Astrocyte of the cerebellum (primary cell): ENCODE measurements around the gene TMEM121B.
A peak's percentile ranks its signal among the peaks of the same experiment; 100 is the strongest.

ENCODE experiments used
- DNase-seq: peaks from one replicate; pipeline ENCODE4 v3.0.0-alpha.2; 2011; ENCODE audit warnings: low read depth
- H3K4me3 ChIP-seq: 2 replicates; pipeline ENCODE4 v1.5.1; 2011; ENCODE audit warnings: mild to moderate bottlenecking, low read depth, low read length, moderate library complexity
- in situ Hi-C: cut with HindIII; loops from 2 replicates; pipeline ENCODE4 v1.10.0; 2017; ENCODE audit warnings: low sequenced_read_pairs
- TF ChIP-seq, protein P1 (sequence below): IDR thresholded peaks from 2 replicates; pipeline ENCODE4 v1.5.1; 2012; ENCODE audit warnings: low read length, low read depth, moderate library complexity, mild to moderate bottlenecking; ENCODE audit errors: missing control alignments

The TMEM121B gene

DNA sequence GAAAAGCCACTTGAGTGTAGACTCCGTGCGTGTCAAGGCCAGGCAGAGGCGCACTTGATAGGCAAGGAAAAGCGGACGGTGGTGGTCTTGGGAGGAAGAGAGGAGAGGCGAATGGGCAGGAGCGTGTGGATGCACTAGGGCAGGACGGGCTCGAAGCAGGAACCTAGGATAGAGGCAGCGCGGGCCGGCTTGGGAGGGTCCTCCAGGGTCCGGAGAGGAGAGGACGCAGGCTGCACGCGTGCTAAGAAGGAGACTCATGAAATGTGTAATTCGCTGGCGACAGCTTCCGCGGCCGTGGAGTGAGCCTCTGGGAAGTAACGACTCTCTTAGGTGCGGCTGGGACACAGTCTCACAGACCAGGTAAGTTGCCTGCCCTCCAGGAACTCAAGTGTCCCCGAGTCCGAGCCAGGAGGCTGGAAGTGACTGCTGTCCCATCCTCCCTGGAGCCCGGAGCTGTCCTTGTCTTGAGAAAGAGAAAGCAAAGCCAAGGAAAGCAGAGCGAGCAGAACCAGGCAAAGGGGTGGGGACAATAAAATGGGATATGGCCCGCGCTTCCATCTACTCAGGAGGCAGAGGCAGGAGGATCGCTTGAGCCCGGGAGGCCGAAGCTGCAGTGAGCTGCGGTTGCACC is 37.2 kb downstream of the TMEM121B start:
- DNase-seq = no peak
- in situ Hi-C loops = no loop called here
- peak overlapping the region; percentile 86 for H3K4me3 ChIP-seq
- TF ChIP-seq, protein P1, sequence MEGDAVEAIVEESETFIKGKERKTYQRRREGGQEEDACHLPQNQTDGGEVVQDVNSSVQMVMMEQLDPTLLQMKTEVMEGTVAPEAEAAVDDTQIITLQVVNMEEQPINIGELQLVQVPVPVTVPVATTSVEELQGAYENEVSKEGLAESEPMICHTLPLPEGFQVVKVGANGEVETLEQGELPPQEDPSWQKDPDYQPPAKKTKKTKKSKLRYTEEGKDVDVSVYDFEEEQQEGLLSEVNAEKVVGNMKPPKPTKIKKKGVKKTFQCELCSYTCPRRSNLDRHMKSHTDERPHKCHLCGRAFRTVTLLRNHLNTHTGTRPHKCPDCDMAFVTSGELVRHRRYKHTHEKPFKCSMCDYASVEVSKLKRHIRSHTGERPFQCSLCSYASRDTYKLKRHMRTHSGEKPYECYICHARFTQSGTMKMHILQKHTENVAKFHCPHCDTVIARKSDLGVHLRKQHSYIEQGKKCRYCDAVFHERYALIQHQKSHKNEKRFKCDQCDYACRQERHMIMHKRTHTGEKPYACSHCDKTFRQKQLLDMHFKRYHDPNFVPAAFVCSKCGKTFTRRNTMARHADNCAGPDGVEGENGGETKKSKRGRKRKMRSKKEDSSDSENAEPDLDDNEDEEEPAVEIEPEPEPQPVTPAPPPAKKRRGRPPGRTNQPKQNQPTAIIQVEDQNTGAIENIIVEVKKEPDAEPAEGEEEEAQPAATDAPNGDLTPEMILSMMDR = no peak

DNA sequence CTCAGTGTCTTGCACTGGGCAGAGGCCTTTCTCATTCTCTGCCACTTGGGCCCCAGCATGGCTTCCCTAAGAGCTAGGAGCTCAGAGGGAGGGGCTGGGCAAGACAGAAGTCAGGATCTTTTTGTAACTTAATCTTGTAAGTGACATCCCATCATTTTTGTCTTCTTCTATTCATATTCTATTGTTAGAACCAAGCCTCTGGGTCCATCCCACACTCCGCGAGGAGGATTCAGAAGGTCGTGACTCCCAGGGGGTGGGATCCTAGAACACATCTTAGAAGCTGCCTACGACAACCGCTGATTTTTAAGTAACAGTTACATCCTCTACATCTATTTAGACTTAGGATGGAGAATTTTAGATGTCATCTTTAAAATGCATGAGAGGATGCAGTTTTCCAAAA is 37.9 kb downstream of the TMEM121B start:
- no peak overlapping the region for H3K4me3 ChIP-seq
- TF ChIP-seq, protein P1 = no peak
- DNase-seq = no peak
- in situ Hi-C loops = no loop called here

DNA sequence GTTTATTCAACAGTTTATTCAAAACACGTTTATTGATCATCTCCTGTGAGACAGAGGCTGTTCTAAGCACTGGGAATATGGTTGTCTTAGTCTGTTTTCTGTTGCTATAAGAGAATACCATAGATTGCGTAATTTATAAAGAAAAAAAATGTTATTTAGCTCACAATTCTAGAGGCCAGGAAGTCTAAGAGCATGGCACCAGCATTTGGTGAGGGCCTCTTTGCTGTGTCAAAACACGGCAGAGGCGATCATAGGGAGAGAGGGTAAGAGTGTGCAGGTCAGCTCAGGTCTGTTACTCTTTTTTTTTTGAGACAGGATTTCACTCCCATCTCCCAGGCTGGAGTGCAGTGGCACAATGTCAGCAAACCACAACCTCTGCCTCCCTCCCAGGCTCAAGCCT is 41.6 kb downstream of the TMEM121B start:
- no peak overlapping the region for H3K4me3 ChIP-seq
- in situ Hi-C loops = loop anchor here (10.0 kb wide), 1 partner anchor 415 kb away; no protein-coding TSS in a partner anchor
- no peak for DNase-seq
- TF ChIP-seq, protein P1 = no peak

DNA sequence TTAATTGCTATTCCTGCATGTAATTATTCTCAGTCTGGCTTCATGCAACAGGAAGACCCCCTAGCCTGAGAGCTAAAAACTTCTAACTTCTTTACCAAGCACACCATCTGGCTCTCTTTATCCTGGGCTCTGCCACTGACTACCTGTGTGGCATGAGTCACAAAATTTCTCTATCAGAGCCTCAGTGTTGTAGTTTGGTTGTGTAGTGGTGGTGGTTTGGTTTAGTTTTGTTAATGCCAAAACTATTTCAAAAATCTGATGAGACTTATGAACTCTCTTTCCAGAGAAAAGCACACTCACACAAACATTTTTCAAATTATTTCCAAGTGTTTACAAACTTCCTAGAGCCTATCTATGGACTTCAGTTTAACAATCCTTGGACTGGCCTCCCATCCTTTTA is 43.9 kb downstream of the TMEM121B start:
- DNase-seq = peak; percentile 79
- H3K4me3 ChIP-seq = no peak overlapping the region
- in situ Hi-C loops = loop anchor here (10.0 kb wide), 1 partner anchor 418 kb away; no protein-coding TSS in a partner anchor
- TF ChIP-seq, protein P1 = no peak

DNA sequence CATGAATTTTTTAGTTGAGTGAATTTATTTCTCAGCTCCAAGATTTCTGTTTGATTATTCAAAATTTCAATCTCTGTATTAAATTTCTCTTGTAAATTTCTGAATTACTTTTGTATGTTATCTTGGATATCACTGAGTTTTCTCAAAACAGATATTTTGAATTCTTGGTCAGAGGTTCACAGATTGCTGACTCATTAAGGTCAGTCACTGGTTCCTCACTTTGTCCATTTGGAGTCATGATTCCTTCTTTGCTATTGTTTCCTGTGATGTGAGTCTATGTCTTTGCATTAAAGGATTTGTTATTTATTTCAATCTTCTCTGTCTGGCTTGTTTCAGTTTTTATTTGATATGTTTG is 46.5 kb downstream of the TMEM121B start:
- DNase-seq = no peak
- H3K4me3 ChIP-seq = no peak overlapping the region
- in situ Hi-C loops = loop anchor here (10.0 kb wide), 1 partner anchor 420 kb away; no protein-coding TSS in a partner anchor
- TF ChIP-seq, protein P1 = no peak

DNA sequence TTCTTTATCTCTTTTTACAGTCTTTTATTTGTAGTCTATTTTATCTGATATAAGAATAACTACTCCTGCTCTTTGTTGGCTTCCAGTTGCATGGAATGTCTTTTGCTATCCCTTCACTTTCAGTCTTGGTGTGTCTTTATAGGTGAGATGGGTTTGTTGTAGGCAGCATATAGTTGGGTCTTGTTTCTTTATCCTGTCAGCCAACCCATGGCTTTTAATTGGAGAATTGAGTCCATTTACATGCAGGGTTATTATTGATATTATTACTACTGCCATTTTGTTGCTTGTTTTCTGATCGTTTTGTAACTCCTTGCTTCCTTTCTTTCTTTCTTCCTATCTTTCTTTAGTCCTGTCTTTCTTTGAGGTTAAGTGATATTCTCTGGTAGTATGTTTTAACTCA is 48.3 kb downstream of the TMEM121B start:
- no peak overlapping the region for H3K4me3 ChIP-seq
- no peak for DNase-seq
- in situ Hi-C loops = loop anchor here (10.0 kb wide), 1 partner anchor 422 kb away; no protein-coding TSS in a partner anchor
- TF ChIP-seq, protein P1 = no peak
